Lower leg skin (tissue), 4 donors: ENCODE measurements around the gene DSCAML1. TPM values are rescaled to one million over a fixed set of nuclear protein-coding genes. Genes with fewer than 3 reads are reported as not detected.

Source experiments
- DNase-seq, 2 donors: peaks; one replicate each; pipeline ENCODE4 v3.0.0-alpha.2; 2019; ENCODE audit warnings: low spot score in 2 of 2
- H3K4me3 ChIP-seq: fragments of 200-600 bp; sonication (generic); 2 replicates; pipeline ENCODE4 v1.5.1; 2017; ENCODE audit warnings: mild to moderate bottlenecking, low read depth; ENCODE audit not compliant: poor library complexity, severe bottlenecking
- CTCF ChIP-seq, 3 donors: fragments of 450-650 bp; IDR thresholded peaks; one replicate each; pipeline ENCODE4 v1.5.1; 2016; ENCODE audit warnings: antibody characterized with exemption in 3 of 3, mild to moderate bottlenecking in 3 of 3, moderate library complexity in 2 of 3
- POLR2A ChIP-seq, 2 donors: fragments of 450-650 bp; IDR thresholded peaks; one replicate each; pipeline ENCODE4 v1.6.1; 2016 to 2017; ENCODE audit warnings: antibody characterized with exemption in 2 of 2, mild to moderate bottlenecking in 1 of 2, moderate library complexity in 1 of 2
- WGBS, 2 donors: methylation state at CpG; one replicate each; pipeline ENCODE4 v1.1.5; 2018; 5-methylcytosine and 5-hydroxymethylcytosine counted together
- intact Hi-C: fragments of 100-400 bp; cut with DNase I; formaldehyde crosslinking; loops from one replicate; pipeline ENCODE4 v1.15.0; 2023; ENCODE audit warnings: low total_unique reads
- total RNA-seq, 4 donors: library from RNA; depleted of rRNA; stranded (reverse); fragments of >200 nt; gene quantifications; one replicate each; pipeline ENCODE4 v1.1.0, GENCODE V29; 2016

DSCAML1 gene
- total RNA-seq, 4 donors from 2014 or later = 0.07 to 0.13 (median 0.08) TPM

- WGBS, 2 donors = 72 to 82% methylated on average over 3 of the region's 3 CpGs
- intact Hi-C loops = no loop called here
- TF ChIP-seq POLR2A (IDR thresholded peaks at IDR 0.05) (no peak), CTCF (IDR thresholded peaks at IDR 0.05) (no peak)
- no peak overlapping the region for H3K4me3 ChIP-seq
- DNase-seq = no peak
Observed at GRCh38 chr11:117697319-117697718, 99.7 kb downstream of the DSCAML1 start.

DNA sequence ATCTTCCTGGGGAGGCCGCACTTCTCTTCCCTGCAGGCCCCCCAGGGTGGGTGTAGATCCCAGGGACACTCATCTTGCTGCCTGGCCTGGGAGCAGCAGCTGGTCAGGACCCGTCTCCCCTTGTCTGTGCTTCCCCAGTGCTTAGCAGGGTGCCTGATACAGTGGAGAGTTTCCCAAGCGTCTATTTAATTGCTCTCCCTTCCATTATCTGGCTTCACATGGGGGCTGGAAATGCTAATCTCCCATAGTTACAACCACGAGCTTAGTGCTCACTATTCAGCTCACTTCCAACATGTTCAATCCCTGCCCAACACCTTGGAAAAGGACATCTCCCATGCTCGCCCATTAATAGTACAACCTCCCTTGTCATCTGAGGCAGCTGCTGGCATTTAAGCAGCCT is 100.5 kb downstream of the DSCAML1 start:
- H3K4me3 ChIP-seq = no peak overlapping the region
- intact Hi-C loops = no loop called here
- TF ChIP-seq CTCF (IDR thresholded peaks at IDR 0.05) (no peak), POLR2A (IDR thresholded peaks at IDR 0.05) (no peak)
- no peak for DNase-seq
- 63 to 66% methylated on average over 5 of the region's 5 CpGs for WGBS, 2 donors

DNA sequence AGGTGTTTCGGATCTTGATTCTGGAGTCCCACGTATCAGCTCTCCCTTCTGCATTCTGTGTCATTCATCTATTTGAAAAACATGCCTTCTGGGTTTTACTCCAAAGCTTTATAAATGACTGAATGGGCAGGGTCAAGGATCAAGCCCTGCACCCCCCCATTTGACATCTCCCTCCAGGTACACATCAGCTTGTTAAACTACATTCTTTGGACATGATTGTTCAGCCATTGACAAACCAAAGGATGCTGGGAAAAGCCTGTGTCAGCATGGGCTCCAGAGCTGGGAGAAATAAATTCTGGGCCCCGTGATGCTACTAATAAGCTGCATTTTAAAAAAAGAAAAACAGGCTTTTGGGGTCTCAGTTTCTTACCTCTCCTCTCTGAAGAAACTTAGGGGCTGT is 103.7 kb downstream of the DSCAML1 start:
- intact Hi-C loops = no loop called here
- no peak for DNase-seq
- WGBS, 2 donors = 72 to 85% methylated on average over 3 of the region's 3 CpGs
- TF ChIP-seq CTCF (IDR thresholded peaks at IDR 0.05) = no peak
- TF ChIP-seq POLR2A (IDR thresholded peaks at IDR 0.05) = no peak
- H3K4me3 ChIP-seq = no peak overlapping the region

GRCh38 chr11:117691516-117691915 is 105.5 kb downstream of the DSCAML1 start:
- 62 to 67% methylated on average over 10 of the region's 10 CpGs for WGBS, 2 donors
- no peak for TF ChIP-seq POLR2A (IDR thresholded peaks at IDR 0.05)
- no peak for TF ChIP-seq CTCF (IDR thresholded peaks at IDR 0.05)
- intact Hi-C loops = no loop called here
- no peak overlapping the region for H3K4me3 ChIP-seq
- no peak for DNase-seq

DNA sequence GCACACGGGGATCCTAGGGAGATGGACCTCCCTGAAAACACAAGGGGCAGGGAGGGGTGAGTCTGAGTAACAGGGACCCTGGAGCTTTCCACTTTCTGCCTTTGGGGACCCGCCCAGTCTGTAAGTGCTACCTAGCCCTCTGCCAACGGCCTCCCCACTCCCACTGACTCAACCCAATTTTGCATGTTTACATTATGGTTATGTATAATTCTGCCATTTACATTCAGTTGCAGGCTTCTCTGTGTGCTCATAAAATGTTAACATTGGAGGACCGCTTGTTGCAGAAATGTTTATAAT is 105.8 kb downstream of the DSCAML1 start:
- no peak overlapping the region for H3K4me3 ChIP-seq
- intact Hi-C loops = no loop called here
- WGBS, 2 donors = 62 to 70% methylated on average over 4 of the region's 4 CpGs
- no peak for DNase-seq
- TF ChIP-seq POLR2A (IDR thresholded peaks at IDR 0.05) (no peak), CTCF (IDR thresholded peaks at IDR 0.05) (no peak)

DNA sequence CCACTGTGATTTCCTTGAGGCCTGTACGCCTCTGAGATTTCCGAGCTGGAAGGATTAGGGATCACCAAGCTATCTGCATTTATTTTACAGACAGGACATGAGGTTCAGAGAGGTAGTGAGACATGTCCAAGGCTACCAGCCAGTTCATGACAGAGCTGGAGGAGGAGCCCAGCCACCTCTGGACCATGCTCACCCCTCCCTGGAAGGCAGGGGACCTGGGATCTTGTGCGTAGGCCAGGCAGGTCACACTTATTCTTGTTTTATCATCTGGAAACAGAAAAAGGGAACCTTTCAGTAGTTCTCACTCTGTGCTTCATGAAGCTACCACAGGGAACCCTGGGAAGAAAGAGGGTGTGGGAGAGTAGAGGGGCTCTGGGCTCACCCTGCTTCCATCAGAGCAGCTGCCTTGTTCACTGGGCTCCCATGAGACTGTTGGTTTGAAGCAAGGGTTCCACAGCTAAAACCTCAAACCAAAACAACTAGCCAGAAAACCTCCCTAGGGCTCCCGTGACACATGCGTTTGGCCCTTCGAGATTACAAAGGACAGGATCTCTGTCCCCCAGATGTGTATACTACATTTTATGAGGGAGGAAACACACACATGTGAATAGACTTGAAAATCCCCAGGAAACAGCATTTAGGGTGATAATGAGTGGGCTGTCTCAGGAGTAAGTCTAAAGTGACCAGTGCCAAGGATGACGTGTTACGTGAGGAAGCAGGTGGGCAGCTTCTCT is 106.4 kb downstream of the DSCAML1 start:
- intact Hi-C loops = no loop called here
- no peak overlapping the region for H3K4me3 ChIP-seq
- no peak for DNase-seq
- TF ChIP-seq POLR2A (IDR thresholded peaks at IDR 0.05) = no peak
- no peak for TF ChIP-seq CTCF (IDR thresholded peaks at IDR 0.05)
- 79 to 82% methylated on average over 8 of the region's 8 CpGs for WGBS, 2 donors
